Measurements from ENCODE around the gene ATP6V1G2.
"Not testable (repeated sequence)": the region's sequence is repeated elsewhere in the genome, so short reads cannot be mapped to it uniquely, and the experiment has no call there.

The ATP6V1G2 gene

DNA sequence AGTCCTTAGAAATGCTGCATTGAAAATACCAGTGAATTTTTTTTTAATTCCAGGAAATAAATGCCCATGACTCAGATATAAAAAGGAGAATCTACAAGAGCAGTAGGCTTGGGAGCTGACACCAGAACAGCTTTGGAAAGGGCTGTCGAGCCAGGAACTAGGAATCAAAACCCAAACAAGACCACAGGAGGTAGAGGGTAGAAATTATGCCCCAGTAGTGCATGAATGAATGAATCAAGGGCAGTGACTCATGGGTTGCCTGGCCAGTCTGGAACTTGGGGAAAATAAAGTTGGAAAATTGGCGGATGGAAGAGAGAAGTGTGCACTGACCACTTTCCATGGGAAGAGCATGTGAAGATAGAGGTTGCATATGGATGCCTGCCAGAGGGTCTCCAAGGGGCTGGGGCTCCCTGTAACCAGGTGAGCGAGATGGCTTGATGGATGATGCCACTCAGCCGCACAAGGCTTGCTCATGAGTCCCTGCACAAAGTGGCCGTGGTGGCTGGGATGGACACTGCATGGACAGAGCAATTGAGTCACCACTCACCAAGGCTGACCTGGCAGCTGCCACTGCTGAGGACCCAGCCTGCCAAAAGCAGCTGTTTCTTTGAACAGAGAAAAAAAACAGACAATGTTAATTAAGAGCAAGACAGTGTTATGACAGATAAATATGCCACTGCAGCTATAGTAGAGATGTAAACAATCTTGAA is 32.8 kb downstream of the ATP6V1G2 start (continued):
- TF ChIP-seq CSRNP3 (CRISPR knock-in tag; IDR thresholded peaks at IDR 0.05): no peak
- no peak for TF ChIP-seq SNAI2 (CRISPR knock-in tag; IDR thresholded peaks at IDR 0.05)
- no peak for TF ChIP-seq ZFP30 (CRISPR knock-in tag; IDR thresholded peaks at IDR 0.05)
- TF ChIP-seq PATZ1 (CRISPR knock-in tag; IDR thresholded peaks at IDR 0.05; ENCODE audit: borderline replicate concordance): no peak
- no peak for TF ChIP-seq TCF4 (CRISPR knock-in tag; IDR thresholded peaks at IDR 0.05; ENCODE audit: borderline replicate concordance)
- TF ChIP-seq GLIS3 (CRISPR knock-in tag; IDR thresholded peaks at IDR 0.05): no peak

DNA sequence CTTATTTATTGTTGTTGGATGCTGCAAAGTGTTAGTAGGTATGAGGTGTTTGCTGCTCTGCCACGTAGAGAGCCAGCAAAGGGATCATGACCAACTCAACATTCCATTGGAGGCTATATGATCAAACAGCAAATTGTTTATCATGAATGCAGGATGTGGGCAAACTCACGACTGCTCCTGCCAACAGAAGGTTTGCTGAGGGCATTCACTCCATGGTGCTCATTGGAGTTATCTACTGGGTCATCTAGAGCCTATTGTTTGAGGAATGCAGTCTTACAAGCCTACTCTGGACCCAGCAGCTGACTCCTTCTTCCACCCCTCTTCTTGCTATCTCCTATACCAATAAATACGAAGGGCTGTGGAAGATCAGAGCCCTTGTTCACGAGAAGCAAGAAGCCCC is 36.4 kb downstream of the ATP6V1G2 start:
- no peak for ATAC-seq
- TF ChIP-seq ARNTL (CRISPR knock-in tag; IDR thresholded peaks at IDR 0.05; ENCODE audit: borderline replicate concordance, low read depth) (no peak), ZNF565 (CRISPR knock-in tag; conservative IDR thresholded peaks at IDR 0.05; ENCODE audit: low read depth) (no peak), CSDC2 (CRISPR knock-in tag; IDR thresholded peaks at IDR 0.05) (no peak), ZFP30 (CRISPR knock-in tag; IDR thresholded peaks at IDR 0.05) (no peak), ISL1 (CRISPR knock-in tag; IDR thresholded peaks at IDR 0.05) (no peak), OSR1 (CRISPR knock-in tag; IDR thresholded peaks at IDR 0.05) (no peak), PPARA (CRISPR knock-in tag; IDR thresholded peaks at IDR 0.05; ENCODE audit: borderline replicate concordance) (no peak), PATZ1 (CRISPR knock-in tag; IDR thresholded peaks at IDR 0.05; ENCODE audit: borderline replicate concordance) (no peak), ZC3H10 (CRISPR knock-in tag; IDR thresholded peaks at IDR 0.05) (no peak), CREB5 (CRISPR knock-in tag; IDR thresholded peaks at IDR 0.05; ENCODE audit: low read depth) (no peak), CSRNP3 (CRISPR knock-in tag; IDR thresholded peaks at IDR 0.05) (no peak)
- TF ChIP-seq, protein P1, sequence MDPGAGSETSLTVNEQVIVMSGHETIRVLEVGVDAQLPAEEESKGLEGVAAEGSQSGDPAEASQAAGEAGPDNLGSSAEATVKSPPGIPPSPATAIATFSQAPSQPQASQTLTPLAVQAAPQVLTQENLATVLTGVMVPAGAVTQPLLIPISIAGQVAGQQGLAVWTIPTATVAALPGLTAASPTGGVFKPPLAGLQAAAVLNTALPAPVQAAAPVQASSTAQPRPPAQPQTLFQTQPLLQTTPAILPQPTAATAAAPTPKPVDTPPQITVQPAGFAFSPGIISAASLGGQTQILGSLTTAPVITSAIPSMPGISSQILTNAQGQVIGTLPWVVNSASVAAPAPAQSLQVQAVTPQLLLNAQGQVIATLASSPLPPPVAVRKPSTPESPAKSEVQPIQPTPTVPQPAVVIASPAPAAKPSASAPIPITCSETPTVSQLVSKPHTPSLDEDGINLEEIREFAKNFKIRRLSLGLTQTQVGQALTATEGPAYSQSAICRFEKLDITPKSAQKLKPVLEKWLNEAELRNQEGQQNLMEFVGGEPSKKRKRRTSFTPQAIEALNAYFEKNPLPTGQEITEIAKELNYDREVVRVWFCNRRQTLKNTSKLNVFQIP (CRISPR knock-in tag; IDR thresholded peaks at IDR 0.05; ENCODE audit: borderline replicate concordance, low read depth): no peak

DNA sequence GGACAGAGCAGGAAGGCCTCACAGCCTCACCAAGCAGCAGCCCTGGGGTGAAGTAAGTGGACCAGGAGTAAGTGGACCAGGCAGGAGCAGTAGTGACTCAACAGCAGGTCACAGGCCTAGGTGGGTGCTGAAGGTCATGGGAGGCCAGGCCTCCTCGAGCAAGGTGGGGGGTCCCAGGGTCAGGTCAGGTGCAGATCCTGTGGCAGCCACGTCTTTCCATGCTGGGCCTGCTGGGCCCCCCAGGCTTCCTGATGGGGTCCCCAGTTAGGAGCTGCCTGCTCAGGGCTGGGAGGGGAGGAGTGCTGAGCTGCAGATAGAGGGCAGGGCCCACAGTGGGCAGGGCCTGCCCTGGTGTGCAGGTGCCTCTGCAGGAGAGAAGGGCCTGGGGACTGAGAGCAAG is 37.4 kb downstream of the ATP6V1G2 start:
- not testable (repeated sequence) for ATAC-seq

DNA sequence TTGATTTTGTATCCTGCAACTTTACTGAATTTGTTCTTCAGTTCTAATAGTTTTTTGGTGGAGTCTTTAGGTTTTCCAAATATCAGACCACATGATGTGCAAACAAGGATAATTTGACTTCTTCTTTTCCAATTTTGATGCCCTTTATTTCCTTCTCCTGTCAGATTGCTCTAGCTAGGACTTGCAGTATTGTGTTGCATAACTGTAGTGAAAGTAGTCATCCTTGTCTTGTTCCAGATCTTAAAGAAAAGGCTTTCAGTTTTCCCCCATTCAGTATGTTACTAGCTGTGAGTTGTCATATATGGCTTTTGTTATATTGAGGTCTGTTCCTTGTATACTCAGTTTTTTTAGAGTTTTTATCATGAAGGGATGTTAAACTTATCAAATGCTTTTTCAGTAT is 43.8 kb downstream of the ATP6V1G2 start:
- no peak for ATAC-seq
- TF ChIP-seq ZC3H10 (CRISPR knock-in tag; IDR thresholded peaks at IDR 0.05) (no peak), PPARA (CRISPR knock-in tag; IDR thresholded peaks at IDR 0.05; ENCODE audit: borderline replicate concordance) (no peak), PATZ1 (CRISPR knock-in tag; IDR thresholded peaks at IDR 0.05; ENCODE audit: borderline replicate concordance) (no peak), ARNTL (CRISPR knock-in tag; IDR thresholded peaks at IDR 0.05; ENCODE audit: borderline replicate concordance, low read depth) (no peak), ZNF8 (CRISPR knock-in tag; IDR thresholded peaks at IDR 0.05) (no peak), TSHZ2 (CRISPR knock-in tag; IDR thresholded peaks at IDR 0.05) (no peak), TCF4 (CRISPR knock-in tag; IDR thresholded peaks at IDR 0.05; ENCODE audit: borderline replicate concordance) (no peak), TOX (CRISPR knock-in tag; IDR thresholded peaks at IDR 0.05; ENCODE audit: borderline replicate concordance) (no peak), ZNF70 (CRISPR knock-in tag; IDR thresholded peaks at IDR 0.05) (no peak)

DNA sequence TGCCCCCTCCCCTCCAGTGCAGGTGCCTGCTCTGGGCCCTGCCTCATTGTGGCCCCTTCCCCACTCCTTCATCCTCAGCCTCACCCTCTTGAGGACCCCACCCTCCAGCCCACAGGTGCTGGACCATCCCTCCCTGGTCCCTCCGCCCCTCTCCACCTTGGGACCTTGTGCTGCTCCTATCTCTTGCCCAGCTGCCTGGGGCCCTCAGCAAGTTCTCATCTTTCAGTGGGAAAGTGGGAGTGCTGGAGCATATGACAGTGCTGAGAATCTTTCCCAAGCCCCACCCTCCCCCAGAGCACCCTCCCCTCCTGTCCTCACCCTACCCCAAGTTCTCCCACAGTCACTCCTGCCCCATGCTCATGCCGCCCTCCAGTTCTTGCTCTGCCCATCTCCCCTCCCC is 46.8 kb downstream of the ATP6V1G2 start:
- not testable (repeated sequence) for ATAC-seq
